Activated naive CD4-positive, alpha-beta T cell treated with anti-CD3 and anti-CD28 coated beads, Interleukin-2, amount 10 ng/mL, durations not matched to agents 5 hours and 36 hours (primary cell): ENCODE results near the gene PHC1. TPM values are rescaled to one million over a fixed set of nuclear protein-coding genes. Genes with fewer than 3 reads are reported as not detected.

Source experiments
- total RNA-seq, 2 experiments: library from RNA; stranded (reverse); gene quantifications; one replicate each; pipeline ENCODE4 v1.2.3, GENCODE V29; 2021

The PHC1 gene
- 10 to 100 TPM; 32.6 to 32.9 TPM for total RNA-seq

DNA sequence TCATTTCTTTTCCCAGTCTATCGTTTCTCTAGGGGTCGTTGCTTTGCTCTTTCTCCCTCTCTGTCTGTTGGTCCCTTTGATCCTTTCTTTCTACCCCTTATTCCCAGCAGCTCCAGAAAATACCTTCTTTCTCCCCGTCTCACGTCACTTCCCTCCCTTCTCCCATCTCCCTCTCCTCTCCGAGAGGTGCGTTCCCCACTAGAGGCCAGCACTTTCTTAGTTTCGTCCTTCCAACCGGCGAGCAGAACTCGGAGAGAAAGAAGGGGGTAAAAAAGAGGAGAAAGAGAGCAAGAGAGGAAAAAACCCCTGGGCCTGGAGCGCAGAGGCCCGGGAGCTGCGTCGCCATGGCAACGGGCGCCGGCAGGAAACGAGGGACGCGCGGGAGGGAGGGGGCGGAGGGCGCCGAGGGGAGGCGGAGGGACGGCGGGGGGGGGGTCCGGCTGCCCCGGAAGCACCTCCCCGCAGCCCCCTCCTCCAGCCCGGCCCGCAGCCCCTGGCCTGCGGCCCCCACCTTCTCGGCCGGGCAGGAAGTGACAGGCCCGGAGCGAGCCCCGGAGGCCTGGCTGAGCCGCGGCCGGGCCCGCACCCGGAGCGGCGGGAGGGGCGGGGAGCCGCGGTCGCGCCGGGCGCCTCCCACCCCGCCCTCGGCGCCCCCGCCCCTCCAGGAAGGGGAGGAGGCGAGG is at the start of gene PHC1:
Gene PHC1 (plus strand): TSS at position 477 of the 683 bp plus-strand sequence. CDS start 3,169 bp downstream, outside the sequence.

DNA sequence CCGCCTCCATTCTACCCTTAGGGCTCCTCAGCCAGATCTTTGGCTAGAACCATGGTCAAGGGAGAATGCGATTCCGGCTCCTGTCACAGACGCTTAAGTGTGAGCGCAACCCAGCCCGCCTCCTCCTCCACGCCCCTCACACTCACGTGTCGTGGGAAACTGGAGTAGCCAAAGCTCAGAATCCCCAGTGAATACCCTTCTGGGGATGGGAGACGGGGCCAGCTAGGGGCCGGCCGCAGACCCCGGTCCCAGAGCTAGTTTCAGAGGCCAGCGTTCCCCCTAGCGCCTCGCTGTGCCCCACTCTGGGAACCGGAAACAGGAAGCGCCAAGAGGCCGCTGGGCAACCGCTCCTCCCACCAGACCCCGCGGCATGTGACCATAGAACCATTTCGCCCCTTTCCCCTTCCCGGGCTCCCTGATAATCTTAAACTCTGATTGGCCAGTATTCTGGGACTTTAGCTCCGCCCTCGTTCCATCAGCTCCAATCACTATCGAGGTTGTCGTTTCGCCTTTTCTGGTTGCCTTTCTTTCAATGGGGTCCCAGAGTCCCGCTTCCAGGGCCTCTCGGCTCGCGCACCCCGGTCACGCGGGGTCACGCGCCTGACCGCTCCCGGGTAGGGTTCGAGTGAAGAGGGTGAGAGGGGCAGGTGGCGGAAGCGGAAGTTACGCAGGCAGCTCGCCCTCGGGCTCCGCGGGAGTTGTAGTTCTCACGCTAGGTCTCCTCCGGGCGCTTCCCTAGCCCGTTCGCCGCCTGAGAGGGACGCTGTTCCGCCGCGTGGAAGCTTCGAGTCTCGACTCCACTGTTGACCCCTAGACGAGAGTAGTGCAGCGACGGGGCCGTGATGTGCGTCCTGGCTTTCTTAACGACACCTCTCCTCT is 35.3 kb downstream of the PHC1 start, which contains the start of gene M6PR:
Gene M6PR (minus strand): TSS at position 304 of the 879 bp plus-strand sequence. CDS start 3,241 bp downstream, outside the sequence.

DNA sequence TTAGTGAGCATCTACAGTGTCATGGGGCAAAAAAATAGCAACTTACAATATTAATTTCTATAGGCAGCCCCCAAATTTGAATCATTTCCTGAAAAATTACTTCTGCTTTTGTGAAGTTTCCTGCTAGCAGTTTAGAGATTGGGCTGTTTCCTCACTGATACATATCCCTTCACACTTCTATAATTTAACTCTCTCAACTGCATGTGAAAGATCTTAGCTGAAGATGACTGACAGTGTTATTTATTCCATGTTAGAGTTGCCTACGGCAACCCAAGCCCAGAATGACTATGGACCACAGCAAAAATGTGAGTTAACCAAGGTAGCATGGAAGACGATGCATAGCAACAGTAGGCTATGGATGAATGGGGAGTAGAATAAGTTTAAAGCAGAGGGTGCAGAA is 75.1 kb downstream of the PHC1 start, which contains the start of gene KLRG1:
Gene KLRG1 (plus strand): TSS at position 134 of the 400 bp plus-strand sequence. CDS start 90 bp downstream, at position 224.

Other genes with a start within 250 kb of the PHC1 start
- 1 to 10 TPM; 7.6 to 9.4 TPM for gene RIMKLB, start 216.5 kb upstream of the PHC1 start, total RNA-seq
- not detected for gene A2ML1, start 91.9 kb upstream of the PHC1 start, total RNA-seq
- 100 to 1,000 TPM; 193 to 203 TPM for gene M6PR, start 35.1 kb downstream of the PHC1 start, total RNA-seq
- 10 to 100 TPM; 12.6 to 13.5 TPM for gene KLRG1, start 75.0 kb downstream of the PHC1 start, total RNA-seq
- not detected for gene A2M, start 201.4 kb downstream of the PHC1 start, total RNA-seq